ENCODE results near the gene USP17L11.
"Not testable (repeated sequence)": the region's sequence is repeated elsewhere in the genome, so short reads cannot be mapped to it uniquely, and the experiment has no call there.

The USP17L11 gene

GRCh38 chr4:9215105-9215504 is at the start of gene USP17L11:
TSS of gene USP17L11 (plus strand) at chr4:9215405. CDS start at chr4:9215405, 0 bp downstream.
- DNase-seq (ENCODE audit: low read depth) = not testable (repeated sequence)

- not testable (repeated sequence) for DNase-seq (ENCODE audit: low read depth)
Measured at GRCh38 chr4:9165990-9166389, 49.2 kb upstream of the USP17L11 start.

GRCh38 chr4:9169791-9170459 is 45.3 kb upstream of the USP17L11 start, which contains the start of gene FAM90A26:
TSS of gene FAM90A26 (plus strand) at chr4:9170409. CDS start at chr4:9173173, 2,764 bp downstream.
- not testable (repeated sequence) for DNase-seq (ENCODE audit: low read depth)

GRCh38 chr4:9210357-9210756 is 4.8 kb upstream of the USP17L11 start, which contains the start of gene USP17L10:
TSS of gene USP17L10 (plus strand) at chr4:9210657. CDS start at chr4:9210657, 0 bp downstream.
- DNase-seq (ENCODE audit: low read depth) = not testable (repeated sequence)

- DNase-seq (ENCODE audit: low read depth) = not testable (repeated sequence)
Measured at GRCh38 chr4:9214701-9215100, 504 bp upstream of the USP17L11 start.

- DNase-seq (ENCODE audit: low read depth) = not testable (repeated sequence)
Measured at GRCh38 chr4:9219852-9220251, 4.6 kb downstream of the USP17L11 start, which contains the start of gene USP17L12. TSS of gene USP17L12 (plus strand) at chr4:9220152. CDS start at chr4:9220152, 0 bp downstream.

- DNase-seq (ENCODE audit: low read depth) = not testable (repeated sequence)
Measured at GRCh38 chr4:9224596-9224995, 9.4 kb downstream of the USP17L11 start, which contains the start of gene USP17L13. TSS of gene USP17L13 (plus strand) at chr4:9224896. CDS start at chr4:9224896, 0 bp downstream.

- not testable (repeated sequence) for DNase-seq (ENCODE audit: low read depth)
Measured at GRCh38 chr4:9230249-9230648, 15.0 kb downstream of the USP17L11 start.

GRCh38 chr4:9234085-9234484 is 18.9 kb downstream of the USP17L11 start, which contains the start of gene USP17L15:
TSS of gene USP17L15 (plus strand) at chr4:9234385. CDS start at chr4:9234385, 0 bp downstream.
- not testable (repeated sequence) for DNase-seq (ENCODE audit: low read depth)

- DNase-seq (ENCODE audit: low read depth) = not testable (repeated sequence)
Measured at GRCh38 chr4:9238461-9238860, 23.3 kb downstream of the USP17L11 start.

GRCh38 chr4:9243579-9243978 is 28.4 kb downstream of the USP17L11 start, which contains the start of gene USP17L17:
TSS of gene USP17L17 (plus strand) at chr4:9243879. CDS start at chr4:9243879, 0 bp downstream.
- DNase-seq (ENCODE audit: low read depth) = not testable (repeated sequence)

- not testable (repeated sequence) for DNase-seq (ENCODE audit: low read depth)
Measured at GRCh38 chr4:9247953-9248680, 32.9 kb downstream of the USP17L11 start, which contains the start of gene USP17L18. TSS of gene USP17L18 (plus strand) at chr4:9248630. CDS start at chr4:9248630, 0 bp downstream.

GRCh38 chr4:9253078-9253477 is 37.9 kb downstream of the USP17L11 start, which contains the start of gene USP17L19:
TSS of gene USP17L19 (plus strand) at chr4:9253378. CDS start at chr4:9253378, 0 bp downstream.
- not testable (repeated sequence) for DNase-seq (ENCODE audit: low read depth)

- not testable (repeated sequence) for DNase-seq (ENCODE audit: low read depth)
Measured at GRCh38 chr4:9257824-9258223, 42.6 kb downstream of the USP17L11 start, which contains the start of gene USP17L20. TSS of gene USP17L20 (plus strand) at chr4:9258124. CDS start at chr4:9258124, 0 bp downstream.

GRCh38 chr4:9262572-9262971 is 47.4 kb downstream of the USP17L11 start, which contains the start of gene USP17L21:
TSS of gene USP17L21 (plus strand) at chr4:9262872. CDS start at chr4:9262872, 0 bp downstream.
- not testable (repeated sequence) for DNase-seq (ENCODE audit: low read depth)
